ENCODE data around the gene KRT78.

Gene KRT78

GRCh38 chr12:52832451-52832850 is 16.3 kb downstream of the KRT78 start:
- no peak for TF ChIP-seq CTCF (IDR thresholded peaks at IDR 0.05; ENCODE audit: extremely low read depth, missing control alignments)
- DNase-seq (ENCODE audit: low spot score): no peak

GRCh38 chr12:52831251-52831650 is 17.5 kb downstream of the KRT78 start:
- no peak for TF ChIP-seq CTCF (IDR thresholded peaks at IDR 0.05; ENCODE audit: extremely low read depth, missing control alignments)
- no peak for DNase-seq (ENCODE audit: low spot score)

GRCh38 chr12:52829986-52830770 is 18.6 kb downstream of the KRT78 start:
- DNase-seq (ENCODE audit: low spot score): no peak
- TF ChIP-seq CTCF (IDR thresholded peaks at IDR 0.05; ENCODE audit: extremely low read depth, missing control alignments): no peak

GRCh38 chr12:52828591-52829021 is 20.2 kb downstream of the KRT78 start:
- DNase-seq (ENCODE audit: low spot score): no peak
- no peak for TF ChIP-seq CTCF (IDR thresholded peaks at IDR 0.05; ENCODE audit: extremely low read depth, missing control alignments)

- no peak for DNase-seq (ENCODE audit: low spot score)
- no peak for TF ChIP-seq CTCF (IDR thresholded peaks at IDR 0.05; ENCODE audit: extremely low read depth, missing control alignments)
Measured at GRCh38 chr12:52828156-52828555, 20.6 kb downstream of the KRT78 start.

- no peak for DNase-seq (ENCODE audit: low spot score)
- TF ChIP-seq CTCF (IDR thresholded peaks at IDR 0.05; ENCODE audit: extremely low read depth, missing control alignments): no peak
Measured at GRCh38 chr12:52827499-52828090, 21.2 kb downstream of the KRT78 start.
